Coronary artery (tissue), 2 donors: ENCODE results near the gene ITGB4.
A peak's percentile ranks its signal among the peaks of the same experiment; 100 is the strongest.

Experiments
- DNase-seq: peaks from one replicate; pipeline ENCODE4 v3.0.0-alpha.2; 2017; ENCODE audit warnings: low spot score
- H3K27ac ChIP-seq, 2 donors: fragments of 200-600 bp; sonication (generic); one replicate each; pipeline ENCODE4 v1.5.1; 2016 to 2019
- H3K4me3 ChIP-seq: fragments of 200-600 bp; sonication (generic); 2 replicates; pipeline ENCODE4 v1.5.1; 2016; ENCODE audit warnings: mild to moderate bottlenecking, moderate library complexity
- TF ChIP-seq, protein P1 (sequence below): fragments of 200-600 bp; sonication (generic); IDR thresholded peaks from one replicate; pipeline ENCODE4 v1.5.1; 2019; ENCODE audit warnings: antibody characterized with exemption

ITGB4 gene

GRCh38 chr17:75737133-75737962 is 16.1 kb downstream of the ITGB4 start:
- TF ChIP-seq, protein P1, sequence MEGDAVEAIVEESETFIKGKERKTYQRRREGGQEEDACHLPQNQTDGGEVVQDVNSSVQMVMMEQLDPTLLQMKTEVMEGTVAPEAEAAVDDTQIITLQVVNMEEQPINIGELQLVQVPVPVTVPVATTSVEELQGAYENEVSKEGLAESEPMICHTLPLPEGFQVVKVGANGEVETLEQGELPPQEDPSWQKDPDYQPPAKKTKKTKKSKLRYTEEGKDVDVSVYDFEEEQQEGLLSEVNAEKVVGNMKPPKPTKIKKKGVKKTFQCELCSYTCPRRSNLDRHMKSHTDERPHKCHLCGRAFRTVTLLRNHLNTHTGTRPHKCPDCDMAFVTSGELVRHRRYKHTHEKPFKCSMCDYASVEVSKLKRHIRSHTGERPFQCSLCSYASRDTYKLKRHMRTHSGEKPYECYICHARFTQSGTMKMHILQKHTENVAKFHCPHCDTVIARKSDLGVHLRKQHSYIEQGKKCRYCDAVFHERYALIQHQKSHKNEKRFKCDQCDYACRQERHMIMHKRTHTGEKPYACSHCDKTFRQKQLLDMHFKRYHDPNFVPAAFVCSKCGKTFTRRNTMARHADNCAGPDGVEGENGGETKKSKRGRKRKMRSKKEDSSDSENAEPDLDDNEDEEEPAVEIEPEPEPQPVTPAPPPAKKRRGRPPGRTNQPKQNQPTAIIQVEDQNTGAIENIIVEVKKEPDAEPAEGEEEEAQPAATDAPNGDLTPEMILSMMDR, result no peak
- no peak overlapping the region for H3K27ac ChIP-seq
- no peak for DNase-seq
- H3K4me3 ChIP-seq, result no peak overlapping the region

DNA sequence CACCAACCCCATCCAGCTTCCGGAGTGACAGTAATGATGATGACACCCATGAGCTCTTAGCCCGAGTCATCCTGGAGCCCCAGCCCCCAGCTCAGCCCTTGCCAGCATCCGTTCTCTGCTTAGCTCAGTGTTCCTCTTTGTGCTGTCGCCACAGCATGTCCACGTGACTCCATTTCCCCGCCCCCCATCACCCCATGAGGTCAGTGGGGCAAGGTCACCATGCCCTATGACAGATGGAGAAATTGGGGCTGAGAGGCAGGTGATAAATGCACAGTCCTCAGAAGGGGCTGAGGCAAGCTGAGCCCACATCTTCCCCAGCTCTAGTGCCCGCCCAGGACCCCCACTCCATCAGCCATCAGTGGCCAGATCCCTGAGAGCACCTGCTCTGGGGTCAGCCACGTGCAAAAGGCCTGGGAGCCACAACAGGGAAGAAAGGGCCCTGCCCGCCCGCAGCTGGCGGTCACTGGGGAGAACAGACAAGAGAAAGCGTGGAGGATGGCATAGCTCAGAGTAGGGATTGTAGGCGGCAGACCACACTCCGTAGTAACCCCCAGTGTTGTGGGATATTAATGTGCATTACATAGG is 17.1 kb downstream of the ITGB4 start:
- no peak overlapping the region for H3K4me3 ChIP-seq
- TF ChIP-seq, protein P1, result no peak
- H3K27ac ChIP-seq, result peak overlapping the region in 1 of 2 donors; percentile 11
- no peak for DNase-seq

DNA sequence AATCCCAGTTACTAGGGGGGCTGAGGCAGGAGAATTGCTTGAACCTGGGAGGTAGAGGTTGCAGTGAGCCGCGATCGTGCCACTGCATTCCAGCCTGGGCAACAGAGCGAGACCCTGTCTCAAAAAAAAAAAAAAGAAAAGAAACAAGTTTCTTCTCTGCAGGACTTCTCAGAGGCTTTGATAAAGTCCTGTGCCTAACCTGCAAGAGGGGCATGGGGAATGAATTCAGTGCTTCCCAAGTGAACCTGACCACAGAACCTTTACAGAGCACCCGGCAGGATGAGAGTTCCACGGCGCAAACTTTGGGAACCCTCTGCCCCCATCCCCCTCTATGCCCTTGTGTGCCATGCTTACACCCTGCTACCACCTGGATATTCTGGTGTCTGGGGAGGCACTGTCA is 17.9 kb downstream of the ITGB4 start:
- DNase-seq, result no peak
- Histone ChIP-seq H3K27ac (no peak overlapping the region), H3K4me3 (no peak overlapping the region)
- TF ChIP-seq, protein P1, result no peak

DNA sequence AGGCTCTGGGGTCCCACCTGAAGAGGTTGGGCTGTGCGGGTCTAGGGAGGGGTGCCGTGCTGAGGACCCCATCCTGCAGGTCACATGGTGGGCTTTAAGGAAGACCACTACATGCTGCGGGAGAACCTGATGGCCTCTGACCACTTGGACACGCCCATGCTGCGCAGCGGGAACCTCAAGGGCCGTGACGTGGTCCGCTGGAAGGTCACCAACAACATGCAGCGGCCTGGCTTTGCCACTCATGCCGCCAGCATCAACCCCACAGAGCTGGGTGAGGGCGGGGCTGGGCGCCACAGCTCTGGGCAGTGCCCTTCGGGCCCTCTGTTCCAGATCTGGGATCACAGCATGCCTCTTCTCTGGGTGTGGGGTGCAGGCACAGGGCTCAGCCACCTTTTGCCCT is 18.5 kb downstream of the ITGB4 start:
- Histone ChIP-seq H3K27ac (no peak overlapping the region), H3K4me3 (no peak overlapping the region)
- DNase-seq, result no peak
- TF ChIP-seq, protein P1, result no peak

DNA sequence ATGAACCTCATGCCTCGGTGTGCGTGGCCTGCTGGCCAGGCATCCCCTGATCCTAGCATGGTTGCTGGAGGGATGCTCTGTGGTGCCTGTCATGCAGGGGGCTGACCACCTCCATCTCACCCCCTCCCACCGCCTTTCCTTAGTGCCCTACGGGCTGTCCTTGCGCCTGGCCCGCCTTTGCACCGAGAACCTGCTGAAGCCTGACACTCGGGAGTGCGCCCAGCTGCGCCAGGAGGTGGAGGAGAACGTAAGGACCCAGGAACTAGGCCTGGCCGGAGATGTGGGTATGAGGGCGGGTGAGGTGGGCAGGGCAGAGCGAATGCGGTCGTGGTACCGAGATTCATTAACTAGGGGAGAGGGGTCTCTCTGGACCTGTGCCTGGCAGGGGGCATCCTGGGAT is 19.0 kb downstream of the ITGB4 start:
- H3K4me3 ChIP-seq, result no peak overlapping the region
- TF ChIP-seq, protein P1, result no peak
- H3K27ac ChIP-seq, result no peak overlapping the region
- DNase-seq, result no peak

- no peak for DNase-seq
- TF ChIP-seq, protein P1, result no peak
- Histone ChIP-seq H3K27ac (no peak overlapping the region), H3K4me3 (no peak overlapping the region)
Observed at GRCh38 chr17:75740631-75741077, 19.4 kb downstream of the ITGB4 start.

DNA sequence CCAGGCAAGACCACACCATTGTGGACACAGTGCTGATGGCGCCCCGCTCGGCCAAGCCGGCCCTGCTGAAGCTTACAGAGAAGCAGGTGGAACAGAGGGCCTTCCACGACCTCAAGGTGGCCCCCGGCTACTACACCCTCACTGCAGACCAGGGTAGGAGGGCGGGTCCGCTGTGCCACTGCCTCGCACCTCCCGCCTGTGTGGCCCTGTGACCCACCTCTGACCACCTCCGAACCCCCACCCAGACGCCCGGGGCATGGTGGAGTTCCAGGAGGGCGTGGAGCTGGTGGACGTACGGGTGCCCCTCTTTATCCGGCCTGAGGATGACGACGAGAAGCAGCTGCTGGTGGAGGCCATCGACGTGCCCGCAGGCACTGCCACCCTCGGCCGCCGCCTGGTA is 21.1 kb downstream of the ITGB4 start:
- DNase-seq, result no peak
- H3K4me3 ChIP-seq, result no peak overlapping the region
- H3K27ac ChIP-seq, result no peak overlapping the region
- TF ChIP-seq, protein P1, result no peak
